Ascending aorta (tissue), 2 donors: Measurements from ENCODE around the gene PRKAB2. TPM values are rescaled to one million over a fixed set of nuclear protein-coding genes. Genes with fewer than 3 reads are reported as not detected.

Source experiments
- DNase-seq, 2 donors: peaks; one replicate each; pipeline ENCODE4 v3.0.0-alpha.2; 2019; ENCODE audit warnings: low spot score in 2 of 2
- H3K27ac ChIP-seq, 2 donors: fragments of 200-600 bp; sonication (generic); one replicate each; pipeline ENCODE4 v1.5.1; 2016 to 2017; ENCODE audit warnings: mild to moderate bottlenecking in 1 of 2
- H3K27me3 ChIP-seq: fragments of 200-600 bp; sonication (generic); one replicate; pipeline ENCODE4 v1.5.1; 2017
- H3K36me3 ChIP-seq, 2 donors: fragments of 200-600 bp; sonication (generic); one replicate each; pipeline ENCODE4 v1.5.1; 2016
- H3K4me1 ChIP-seq, 2 donors: fragments of 200-600 bp; sonication (generic); one replicate each; pipeline ENCODE4 v1.5.1; 2016 to 2017; ENCODE audit warnings: mild to moderate bottlenecking in 1 of 2
- H3K4me3 ChIP-seq, 2 donors: fragments of 200-600 bp; sonication (generic); one replicate each; pipeline ENCODE4 v1.5.1; 2016 to 2017; ENCODE audit warnings: mild to moderate bottlenecking in 1 of 2
- H3K9me3 ChIP-seq, 2 donors: fragments of 200-600 bp; sonication (generic); one replicate each; pipeline ENCODE4 v1.5.1; 2016
- CTCF ChIP-seq, 3 experiments: fragments of 200-600 bp in 2 of 3; fragments of 450-650 bp in 1 of 3; sonication (generic) in 2 of 3; IDR thresholded peaks; one replicate each; pipeline ENCODE4 v1.5.1; 2016 to 2019; ENCODE audit warnings: antibody characterized with exemption in 3 of 3, mild to moderate bottlenecking in 1 of 3, moderate library complexity in 1 of 3
- intact Hi-C: fragments of 100-400 bp; cut with DNase I; formaldehyde crosslinking; loops from one replicate; pipeline ENCODE4 v1.15.1; 2023
- total RNA-seq: library from RNA; depleted of rRNA; stranded (reverse); fragments of >200 nt; gene quantifications from one replicate; pipeline ENCODE4 v1.1.0, GENCODE V29; 2016

PRKAB2 gene
- total RNA-seq: 15.4 TPM

GRCh38 chr1:147172168-147173016 is at the start of gene PRKAB2:
PRKAB2 (minus strand) TSS chr1:147172470; CDS start chr1:147172144, 326 bp downstream.
- intact Hi-C loops: loop anchor here (1.0 to 5.0 kb wide), 5 partner anchors 52 to 595 kb away; partner anchors contain the start of genes BCL9, CHD1L and FMO5
- Histone ChIP-seq H3K27me3 (no peaks in the 10 kb centered on the region), H3K4me1 (peaks cover 3 to 13% of the 10 kb centered on the region in 2 donors), H3K4me3 (peak within 1 kb of the TSS; percentile 76 to 88), H3K27ac (peak within 1 kb of the TSS; percentile 89 to 93), H3K9me3 (no peaks in the 10 kb centered on the region), H3K36me3 (no peaks in the 10 kb centered on the region)
- DNase-seq: peak; percentile 85 to 98
- peak; percentile 73 to 97 (median 89) for TF ChIP-seq CTCF (IDR thresholded peaks at IDR 0.05)

- no peaks in the 10 kb centered on the region for H3K4me1 ChIP-seq
- H3K27me3 ChIP-seq: no peaks in the 10 kb centered on the region
- no peak for DNase-seq
- H3K27ac ChIP-seq: no peak overlapping the region
- H3K9me3 ChIP-seq: no peaks in the 10 kb centered on the region
- intact Hi-C loops: no loop called here
- H3K4me3 ChIP-seq: no peak overlapping the region
- no peak for TF ChIP-seq CTCF (IDR thresholded peaks at IDR 0.05)
- H3K36me3 ChIP-seq: no peaks in the 10 kb centered on the region
Observed at GRCh38 chr1:147218606-147219005, 46.3 kb upstream of the PRKAB2 start.

- intact Hi-C loops: no loop called here
- Histone ChIP-seq H3K27me3 (no peaks in the 10 kb centered on the region), H3K36me3 (peaks cover 0 to 8% of the 10 kb centered on the region in 2 donors), H3K4me1 (no peaks in the 10 kb centered on the region), H3K9me3 (no peaks in the 10 kb centered on the region), H3K27ac (no peak overlapping the region), H3K4me3 (no peak overlapping the region)
- TF ChIP-seq CTCF (IDR thresholded peaks at IDR 0.05): no peak
- no peak for DNase-seq
Observed at GRCh38 chr1:147217141-147217540, 44.9 kb upstream of the PRKAB2 start.

- H3K27me3 ChIP-seq: no peaks in the 10 kb centered on the region
- H3K4me3 ChIP-seq: no peak overlapping the region
- TF ChIP-seq CTCF (IDR thresholded peaks at IDR 0.05): no peak
- no peaks in the 10 kb centered on the region for H3K9me3 ChIP-seq
- peaks cover 0 to 8% of the 10 kb centered on the region in 2 donors for H3K36me3 ChIP-seq
- DNase-seq: no peak
- H3K27ac ChIP-seq: no peak overlapping the region
- no peaks in the 10 kb centered on the region for H3K4me1 ChIP-seq
- intact Hi-C loops: no loop called here
Observed at GRCh38 chr1:147216124-147216523, 43.9 kb upstream of the PRKAB2 start.

GRCh38 chr1:147215540-147215916 is 43.3 kb upstream of the PRKAB2 start:
- Histone ChIP-seq H3K4me3 (no peak overlapping the region), H3K27me3 (no peaks in the 10 kb centered on the region), H3K4me1 (no peaks in the 10 kb centered on the region), H3K27ac (no peak overlapping the region), H3K9me3 (no peaks in the 10 kb centered on the region), H3K36me3 (peaks cover 0 to 8% of the 10 kb centered on the region in 2 donors)
- no peak for TF ChIP-seq CTCF (IDR thresholded peaks at IDR 0.05)
- DNase-seq: no peak
- intact Hi-C loops: no loop called here
